MCF 10A (cell line): ENCODE results near the gene RFC1. TPM values are rescaled to one million over a fixed set of nuclear protein-coding genes. Genes with fewer than 3 reads are reported as not detected.

Source experiments
- BruUV-seq: library from RNA; stranded (reverse); fragments of 400-500 nt; replicated peaks from 2 replicates; lab custom pipeline; 2021; lab: Mats Ljungman, UMichigan
- CTCF ChIA-PET: fragments of 300-600 bp; sonication (Branson Sonifier 250); formaldehyde crosslinking; extraction: SDS; loops from one replicate; lab custom pipeline; 2021; ENCODE audit warnings: antibody characterized with exemption, inconsistent platforms; lab: Yijun Ruan, JAX
- POLR2A ChIA-PET: fragments of 300-600, 350-650 bp; sonication (Branson Sonifier 250); formaldehyde crosslinking; extraction: SDS; loops from one replicate; lab custom pipeline; 2020; ENCODE audit warnings: antibody characterized with exemption, inconsistent platforms; lab: Yijun Ruan, JAX
- DNase-seq: peaks from one replicate; pipeline ENCODE4 v3.0.0-alpha.2; 2018; ENCODE audit not compliant: unreplicated experiment
- H3K27ac Mint-ChIP-seq: one replicate; pipeline ENCODE4 v1.8.0; 2022; ENCODE audit warnings: mild to moderate bottlenecking, low read depth, mixed read lengths; ENCODE audit not compliant: unreplicated experiment
- H3K27me3 Mint-ChIP-seq: one replicate; pipeline ENCODE4 v1.8.0; 2022; ENCODE audit warnings: mixed read lengths; ENCODE audit not compliant: insufficient read depth, unreplicated experiment
- H3K36me3 Mint-ChIP-seq: one replicate; pipeline ENCODE4 v1.8.0; 2022; ENCODE audit warnings: mild to moderate bottlenecking, moderate library complexity, mixed read lengths; ENCODE audit not compliant: insufficient read depth, unreplicated experiment
- H3K4me1 Mint-ChIP-seq: one replicate; pipeline ENCODE4 v1.8.0; 2022; ENCODE audit warnings: mixed read lengths; ENCODE audit not compliant: insufficient read depth, unreplicated experiment
- H3K4me3 Mint-ChIP-seq: one replicate; pipeline ENCODE4 v1.8.0; 2022; ENCODE audit warnings: mild to moderate bottlenecking, moderate library complexity, mixed read lengths; ENCODE audit not compliant: unreplicated experiment
- H3K9me3 Mint-ChIP-seq: one replicate; pipeline ENCODE4 v1.8.0; 2022; ENCODE audit warnings: mixed read lengths; ENCODE audit not compliant: unreplicated experiment
- intact Hi-C: fragments of 100-400 bp; cut with micrococcal nuclease; formaldehyde crosslinking; loops from 2 replicates; pipeline ENCODE4 v1.14.1; 2022
- total RNA-seq: library from RNA; stranded (reverse); gene quantifications from 2 replicates; pipeline ENCODE4 v1.2.3, GENCODE V29; 2022
- TF ChIP-seq, protein P1 (sequence below): fragments of 200-600 bp; IDR thresholded peaks from one replicate; pipeline ENCODE4 v1.8.0; 2022; ENCODE audit warnings: antibody characterized with exemption, mild to moderate bottlenecking; ENCODE audit not compliant: unreplicated experiment

RFC1 gene
- total RNA-seq, 1 experiment from 2014 or later = 99.5 TPM

- ChIA-PET POLR2A (interaction anchor here (0.8 kb wide), 1 partner anchor 15 kb away, joined by 3 read pairs; no protein-coding TSS in a partner anchor), CTCF (interaction anchor here (0.6 to 1.4 kb wide), 2 partner anchors 17 to 107 kb away, joined by 3 to 4 read pairs; no protein-coding TSS in a partner anchor)
- no TSS peak for BruUV-seq
- no peaks in the 10 kb centered on the region for H3K9me3 Mint-ChIP-seq
- no peaks in the 10 kb centered on the region for H3K27me3 Mint-ChIP-seq
- no peak overlapping the region for H3K27ac Mint-ChIP-seq
- DNase-seq = no peak
- H3K36me3 Mint-ChIP-seq = peaks cover 50% of the 10 kb centered on the region
- no peaks in the 10 kb centered on the region for H3K4me1 Mint-ChIP-seq
- TF ChIP-seq, protein P1, sequence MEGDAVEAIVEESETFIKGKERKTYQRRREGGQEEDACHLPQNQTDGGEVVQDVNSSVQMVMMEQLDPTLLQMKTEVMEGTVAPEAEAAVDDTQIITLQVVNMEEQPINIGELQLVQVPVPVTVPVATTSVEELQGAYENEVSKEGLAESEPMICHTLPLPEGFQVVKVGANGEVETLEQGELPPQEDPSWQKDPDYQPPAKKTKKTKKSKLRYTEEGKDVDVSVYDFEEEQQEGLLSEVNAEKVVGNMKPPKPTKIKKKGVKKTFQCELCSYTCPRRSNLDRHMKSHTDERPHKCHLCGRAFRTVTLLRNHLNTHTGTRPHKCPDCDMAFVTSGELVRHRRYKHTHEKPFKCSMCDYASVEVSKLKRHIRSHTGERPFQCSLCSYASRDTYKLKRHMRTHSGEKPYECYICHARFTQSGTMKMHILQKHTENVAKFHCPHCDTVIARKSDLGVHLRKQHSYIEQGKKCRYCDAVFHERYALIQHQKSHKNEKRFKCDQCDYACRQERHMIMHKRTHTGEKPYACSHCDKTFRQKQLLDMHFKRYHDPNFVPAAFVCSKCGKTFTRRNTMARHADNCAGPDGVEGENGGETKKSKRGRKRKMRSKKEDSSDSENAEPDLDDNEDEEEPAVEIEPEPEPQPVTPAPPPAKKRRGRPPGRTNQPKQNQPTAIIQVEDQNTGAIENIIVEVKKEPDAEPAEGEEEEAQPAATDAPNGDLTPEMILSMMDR = no peak
- intact Hi-C loops = loop anchor here (10.0 kb wide), 1 partner anchor 142 kb away; the partner anchor contains the start of genes LIAS and RPL9
- H3K4me3 Mint-ChIP-seq = no peak overlapping the region
Observed at GRCh38 chr4:39312816-39313215, 53.3 kb downstream of the RFC1 start.

- Mint-ChIP-seq H3K4me1 (no peaks in the 10 kb centered on the region), H3K9me3 (no peaks in the 10 kb centered on the region), H3K4me3 (no peak overlapping the region), H3K27me3 (no peaks in the 10 kb centered on the region), H3K36me3 (peaks cover 71% of the 10 kb centered on the region), H3K27ac (no peak overlapping the region)
- no TSS peak for BruUV-seq
- ChIA-PET CTCF (no interaction called here), POLR2A (interaction anchor here (1.6 kb wide), 1 partner anchor 9 kb away, joined by 4 read pairs; no protein-coding TSS in a partner anchor)
- intact Hi-C loops = no loop called here
- TF ChIP-seq, protein P1 = no peak
- DNase-seq = no peak
Observed at GRCh38 chr4:39308611-39309010, 57.6 kb downstream of the RFC1 start.

- Mint-ChIP-seq H3K9me3 (no peaks in the 10 kb centered on the region), H3K4me1 (no peaks in the 10 kb centered on the region), H3K36me3 (peaks cover 70% of the 10 kb centered on the region), H3K27me3 (no peaks in the 10 kb centered on the region), H3K4me3 (no peak overlapping the region), H3K27ac (peak overlapping the region; percentile 25)
- POLR2A ChIA-PET = interaction anchor here (0.6 kb wide), 2 partner anchors 65 to 97 kb away, joined by 3 read pairs; no protein-coding TSS in a partner anchor
- TF ChIP-seq, protein P1 = no peak
- intact Hi-C loops = no loop called here
- CTCF ChIA-PET = interaction anchor here (1.3 kb wide), 1 partner anchor 171 kb away, joined by 4 read pairs; no protein-coding TSS in a partner anchor
- no TSS peak for BruUV-seq
- peak; percentile 28 for DNase-seq
Observed at GRCh38 chr4:39305912-39306677, 60.1 kb downstream of the RFC1 start.

DNA sequence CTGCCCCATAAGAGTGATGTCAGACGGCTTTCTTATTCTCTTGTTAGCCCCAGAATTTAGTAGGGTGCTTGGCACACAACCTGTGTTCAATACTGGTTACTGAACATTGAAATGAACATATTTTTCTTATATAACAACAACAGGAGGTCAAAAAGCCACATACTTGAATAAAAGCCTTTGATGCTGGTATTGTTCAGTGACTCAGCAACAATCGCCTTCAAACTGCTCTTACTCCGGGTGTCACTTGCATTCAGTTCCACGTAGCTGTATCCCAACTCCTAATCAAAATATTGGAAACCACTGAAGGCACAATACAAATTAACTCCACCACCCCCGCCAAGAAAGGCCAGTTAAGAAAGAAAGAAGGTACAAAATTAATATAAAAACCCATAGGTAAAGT is 61.5 kb downstream of the RFC1 start:
- no peaks in the 10 kb centered on the region for H3K4me1 Mint-ChIP-seq
- no peaks in the 10 kb centered on the region for H3K9me3 Mint-ChIP-seq
- intact Hi-C loops = no loop called here
- BruUV-seq = no TSS peak
- no peaks in the 10 kb centered on the region for H3K27me3 Mint-ChIP-seq
- POLR2A ChIA-PET = no interaction called here
- peaks cover 78% of the 10 kb centered on the region for H3K36me3 Mint-ChIP-seq
- no peak overlapping the region for H3K27ac Mint-ChIP-seq
- no peak for DNase-seq
- CTCF ChIA-PET = interaction anchor here (0.6 kb wide), 1 partner anchor 59 kb away, joined by 3 read pairs; no protein-coding TSS in a partner anchor
- TF ChIP-seq, protein P1 = no peak
- H3K4me3 Mint-ChIP-seq = no peak overlapping the region
